Measurements from ENCODE around the gene FGG. TPM values are rescaled to one million over a fixed set of nuclear protein-coding genes. Genes with fewer than 3 reads are reported as not detected.

The FGG gene
- total and polyA plus RNA-seq, 2 of the 13 experiments (the other 11 are each of a cell fraction or from before 2014, with no cell fraction given), result 1,037 to 2,423 TPM

- ATAC-seq (no peak), FAIRE-seq (no peak), DNase-seq (ENCODE audit: low spot score) (no peak)
- peaks cover 8% of the 10 kb centered on the region for H3K79me2 ChIP-seq (ENCODE audit: insufficient read depth, low read length)
- no peaks in the 10 kb centered on the region for H4K20me1 ChIP-seq (ENCODE audit: insufficient read depth, low read length)
- H3K27ac ChIP-seq (ENCODE audit: extremely low read length, insufficient read depth, low read length), result no peak within 1 kb of the TSS
- H3K9me3 ChIP-seq (ENCODE audit: low read length), result no peaks in the 10 kb centered on the region
- ChIA-PET POLR2A (interaction anchor here (1.0 to 2.2 kb wide), 13 partner anchors 9 to 55 kb away, joined by 3 to 27 read pairs (median 7); partner anchors contain the start of genes FGA and FGG), CTCF (ENCODE audit: low intra/inter-chr PET ratio, low total read pairs) (no interaction called here)
- in situ Hi-C loops (cut with HindIII; ENCODE audit: extremely low pct_ligation_motif_present, low pct_unique_long_range_greater_than_20kb), result no loop called here
- intact Hi-C loops (cut with micrococcal nuclease; ENCODE audit: unreplicated experiment), result no loop called here
- H3K4me1 ChIP-seq (ENCODE audit: insufficient read depth, low read length), result peaks cover 51% of the 10 kb centered on the region
- H3K4me2 ChIP-seq (ENCODE audit: low read depth, low read length), result peak within 1 kb of the TSS; percentile 46
- no peaks in the 10 kb centered on the region; a peak in 1 of 5 replicates for H3K36me3 ChIP-seq (replicated peaks in 1 of 2; ENCODE audit: control insufficient read depth in 1 of 2, insufficient read depth in 2 of 2, low read length in 2 of 2)
- BruUV-seq (replicated peaks), result no TSS peak
- peak within 1 kb of the TSS; percentile 8 to 42 (median 25); a peak in 5 of 6 replicates for H3K4me3 ChIP-seq (replicated peaks in 1 of 3; ENCODE audit: insufficient read depth in 1 of 3, low read depth in 2 of 3, low read length in 3 of 3)
- H3K9ac ChIP-seq (ENCODE audit: insufficient read depth, low read depth, low read length), result no peak within 1 kb of the TSS
- WGBS (ENCODE audit: low lambda C conversion rate), result 47% methylated on average over 2 of the region's 2 CpGs
- H2AFZ ChIP-seq (ENCODE audit: low read length), result no peak within 1 kb of the TSS
- no peaks in the 10 kb centered on the region for H3K27me3 ChIP-seq (ENCODE audit: control insufficient read depth in 1 of 2, insufficient read depth in 2 of 2, low read length in 2 of 2)
- TF ChIP-seq, protein P1, sequence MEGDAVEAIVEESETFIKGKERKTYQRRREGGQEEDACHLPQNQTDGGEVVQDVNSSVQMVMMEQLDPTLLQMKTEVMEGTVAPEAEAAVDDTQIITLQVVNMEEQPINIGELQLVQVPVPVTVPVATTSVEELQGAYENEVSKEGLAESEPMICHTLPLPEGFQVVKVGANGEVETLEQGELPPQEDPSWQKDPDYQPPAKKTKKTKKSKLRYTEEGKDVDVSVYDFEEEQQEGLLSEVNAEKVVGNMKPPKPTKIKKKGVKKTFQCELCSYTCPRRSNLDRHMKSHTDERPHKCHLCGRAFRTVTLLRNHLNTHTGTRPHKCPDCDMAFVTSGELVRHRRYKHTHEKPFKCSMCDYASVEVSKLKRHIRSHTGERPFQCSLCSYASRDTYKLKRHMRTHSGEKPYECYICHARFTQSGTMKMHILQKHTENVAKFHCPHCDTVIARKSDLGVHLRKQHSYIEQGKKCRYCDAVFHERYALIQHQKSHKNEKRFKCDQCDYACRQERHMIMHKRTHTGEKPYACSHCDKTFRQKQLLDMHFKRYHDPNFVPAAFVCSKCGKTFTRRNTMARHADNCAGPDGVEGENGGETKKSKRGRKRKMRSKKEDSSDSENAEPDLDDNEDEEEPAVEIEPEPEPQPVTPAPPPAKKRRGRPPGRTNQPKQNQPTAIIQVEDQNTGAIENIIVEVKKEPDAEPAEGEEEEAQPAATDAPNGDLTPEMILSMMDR (CRISPR knock-in tag; IDR thresholded peaks at IDR 0.05), result no peak
- TF ChIP-seq SNAI1 (CRISPR knock-in tag; IDR thresholded peaks at IDR 0.05; ENCODE audit: borderline replicate concordance) (no peak), RARA (CRISPR knock-in tag; IDR thresholded peaks at IDR 0.05) (no peak), SSRP1 (CRISPR knock-in tag; IDR thresholded peaks at IDR 0.05) (no peak), SP1 (IDR thresholded peaks at IDR 0.05) (no peak), SP1 (CRISPR knock-in tag; IDR thresholded peaks at IDR 0.05) (no peak), GATAD2A (CRISPR knock-in tag; IDR thresholded peaks at IDR 0.05) (peak; percentile 33), NR2C2 (CRISPR knock-in tag; IDR thresholded peaks at IDR 0.05; ENCODE audit: borderline replicate concordance) (0 out of 2 replicates have a peak, but pooled peaks have one; percentile 10), TEAD3 (CRISPR knock-in tag; optimal IDR thresholded peaks at IDR 0.05; ENCODE audit: borderline replicate concordance) (no peak), ZNF879 (CRISPR knock-in tag; IDR thresholded peaks at IDR 0.05) (no peak), CREM (IDR thresholded peaks at IDR 0.05) (peak; percentile 11; the same call in 1 of the 2 replicates), CREM (CRISPR knock-in tag; IDR thresholded peaks at IDR 0.05) (no peak), ZNF205 (CRISPR knock-in tag; IDR thresholded peaks at IDR 0.05) (no peak), PHF8 (CRISPR knock-in tag; IDR thresholded peaks at IDR 0.05) (no peak), NFYB (CRISPR knock-in tag; IDR thresholded peaks at IDR 0.05) (no peak), ATF4 (CRISPR knock-in tag; IDR thresholded peaks at IDR 0.05) (0 out of 4 replicates have a peak, but pooled peaks of 1 of the 2 experiments have one; percentile 12), HNRNPUL1 (IDR thresholded peaks at IDR 0.05; ENCODE audit: low read depth, low read length) (0 out of 2 replicates have a peak, but pooled peaks have one; percentile 42), RFX3 (CRISPR knock-in tag; IDR thresholded peaks at IDR 0.05) (no peak), MXD1 (CRISPR knock-in tag; IDR thresholded peaks at IDR 0.05) (no peak), RBFOX2 (IDR thresholded peaks at IDR 0.05; ENCODE audit: low read depth, low read length) (0 out of 2 replicates have a peak, but pooled peaks have one; percentile 16), POLR2A (IDR thresholded peaks at IDR 0.05; ENCODE audit: insufficient read depth in 1 of 2, low read depth in 2 of 2, low read length in 2 of 2) (peak; percentile 27 to 29; a peak in 1 of 4 replicates)
- TF ChIP-seq, protein P2, sequence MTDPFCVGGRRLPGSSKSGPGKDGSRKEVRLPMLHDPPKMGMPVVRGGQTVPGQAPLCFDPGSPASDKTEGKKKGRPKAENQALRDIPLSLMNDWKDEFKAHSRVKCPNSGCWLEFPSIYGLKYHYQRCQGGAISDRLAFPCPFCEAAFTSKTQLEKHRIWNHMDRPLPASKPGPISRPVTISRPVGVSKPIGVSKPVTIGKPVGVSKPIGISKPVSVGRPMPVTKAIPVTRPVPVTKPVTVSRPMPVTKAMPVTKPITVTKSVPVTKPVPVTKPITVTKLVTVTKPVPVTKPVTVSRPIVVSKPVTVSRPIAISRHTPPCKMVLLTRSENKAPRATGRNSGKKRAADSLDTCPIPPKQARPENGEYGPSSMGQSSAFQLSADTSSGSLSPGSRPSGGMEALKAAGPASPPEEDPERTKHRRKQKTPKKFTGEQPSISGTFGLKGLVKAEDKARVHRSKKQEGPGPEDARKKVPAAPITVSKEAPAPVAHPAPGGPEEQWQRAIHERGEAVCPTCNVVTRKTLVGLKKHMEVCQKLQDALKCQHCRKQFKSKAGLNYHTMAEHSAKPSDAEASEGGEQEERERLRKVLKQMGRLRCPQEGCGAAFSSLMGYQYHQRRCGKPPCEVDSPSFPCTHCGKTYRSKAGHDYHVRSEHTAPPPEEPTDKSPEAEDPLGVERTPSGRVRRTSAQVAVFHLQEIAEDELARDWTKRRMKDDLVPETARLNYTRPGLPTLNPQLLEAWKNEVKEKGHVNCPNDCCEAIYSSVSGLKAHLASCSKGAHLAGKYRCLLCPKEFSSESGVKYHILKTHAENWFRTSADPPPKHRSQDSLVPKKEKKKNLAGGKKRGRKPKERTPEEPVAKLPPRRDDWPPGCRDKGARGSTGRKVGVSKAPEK (CRISPR knock-in tag; IDR thresholded peaks at IDR 0.05; ENCODE audit: borderline replicate concordance), result no peak
Observed at GRCh38 chr4:154562697-154563254, 49.7 kb downstream of the FGG start, which contains the start of gene FGB. TSS of gene FGB (plus strand) at chr4:154563011. CDS start at chr4:154563019, 8 bp downstream.

Data from HepG2 (cell line).